ENCODE data around the gene TECTA. TPM values are rescaled to one million over a fixed set of nuclear protein-coding genes. Genes with fewer than 3 reads are reported as not detected.
A peak's percentile ranks its signal among the peaks of the same experiment; 100 is the strongest.
"Not testable (repeated sequence)": the region's sequence is repeated elsewhere in the genome, so short reads cannot be mapped to it uniquely, and the experiment has no call there.

Gene TECTA
- total RNA-seq, 1 donor from 2014 or later, result 1.0 TPM

DNA sequence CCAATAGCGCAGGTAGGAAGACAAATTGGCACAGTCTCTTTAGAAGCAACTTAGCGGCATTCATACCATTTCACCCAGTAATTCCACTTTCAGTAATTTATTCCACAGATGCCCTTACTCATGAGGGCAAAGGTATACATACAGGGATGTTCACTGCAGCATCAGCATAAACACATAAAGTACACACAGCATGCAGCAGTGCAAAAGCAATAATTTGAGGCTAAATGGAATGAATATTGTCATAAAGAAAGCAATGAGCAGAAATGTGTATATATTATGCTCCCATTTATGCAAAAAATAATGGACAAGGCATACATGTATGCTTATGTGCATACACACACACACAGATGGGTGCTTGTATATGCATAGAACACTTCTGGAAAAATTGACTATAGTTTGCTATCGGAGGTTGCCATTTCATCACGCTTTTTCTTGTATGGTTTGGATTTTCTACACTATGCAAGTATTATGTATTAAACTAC lies 50.2 kb downstream of the TECTA start:
- DNase-seq (no peak), ATAC-seq (ENCODE audit: poor library complexity) (no peak)
- intact Hi-C loops (cut with DNase I), result no loop called here

DNA sequence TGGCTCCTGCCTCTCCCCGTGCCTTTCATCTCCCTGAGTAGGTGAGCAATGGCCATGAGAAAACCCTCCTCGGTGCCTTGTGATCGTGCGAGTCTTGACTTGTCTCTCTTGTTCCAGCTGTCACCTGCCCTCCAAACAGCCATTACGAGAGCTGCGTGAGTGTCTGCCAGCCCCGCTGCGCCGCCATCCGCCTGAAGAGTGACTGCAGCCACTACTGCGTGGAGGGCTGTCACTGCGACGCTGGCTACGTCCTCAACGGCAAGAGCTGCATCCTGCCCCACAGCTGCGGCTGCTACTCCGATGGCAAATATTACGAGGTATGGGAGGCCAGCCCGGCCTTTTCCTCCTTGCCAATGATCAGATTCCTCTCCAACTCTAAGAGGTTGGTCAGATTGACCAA lies 51.7 kb downstream of the TECTA start:
- ATAC-seq (ENCODE audit: poor library complexity), result no peak
- intact Hi-C loops (cut with DNase I), result no loop called here
- no peak for DNase-seq

DNA sequence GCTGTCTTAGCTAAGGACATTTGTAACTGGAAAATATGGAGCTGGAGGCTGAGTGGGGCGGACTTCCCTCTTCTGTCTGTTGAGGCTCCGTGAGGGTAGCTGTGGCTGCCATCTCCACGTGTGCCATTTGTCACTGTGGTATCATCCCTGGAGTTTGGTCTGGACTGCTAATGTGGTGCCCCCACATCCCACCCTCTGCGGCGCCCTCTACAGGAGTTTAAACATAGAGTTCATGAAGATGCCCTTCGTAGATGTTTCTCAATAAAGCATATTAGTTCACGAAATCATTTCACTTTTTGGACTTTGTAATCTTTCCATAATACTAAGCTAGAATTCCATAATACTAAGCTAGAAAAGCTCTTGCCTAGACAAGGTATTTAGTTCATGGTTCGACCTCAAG lies 52.4 kb downstream of the TECTA start:
- ATAC-seq (ENCODE audit: poor library complexity), result no peak
- no peak for DNase-seq
- intact Hi-C loops (cut with DNase I), result no loop called here

DNA sequence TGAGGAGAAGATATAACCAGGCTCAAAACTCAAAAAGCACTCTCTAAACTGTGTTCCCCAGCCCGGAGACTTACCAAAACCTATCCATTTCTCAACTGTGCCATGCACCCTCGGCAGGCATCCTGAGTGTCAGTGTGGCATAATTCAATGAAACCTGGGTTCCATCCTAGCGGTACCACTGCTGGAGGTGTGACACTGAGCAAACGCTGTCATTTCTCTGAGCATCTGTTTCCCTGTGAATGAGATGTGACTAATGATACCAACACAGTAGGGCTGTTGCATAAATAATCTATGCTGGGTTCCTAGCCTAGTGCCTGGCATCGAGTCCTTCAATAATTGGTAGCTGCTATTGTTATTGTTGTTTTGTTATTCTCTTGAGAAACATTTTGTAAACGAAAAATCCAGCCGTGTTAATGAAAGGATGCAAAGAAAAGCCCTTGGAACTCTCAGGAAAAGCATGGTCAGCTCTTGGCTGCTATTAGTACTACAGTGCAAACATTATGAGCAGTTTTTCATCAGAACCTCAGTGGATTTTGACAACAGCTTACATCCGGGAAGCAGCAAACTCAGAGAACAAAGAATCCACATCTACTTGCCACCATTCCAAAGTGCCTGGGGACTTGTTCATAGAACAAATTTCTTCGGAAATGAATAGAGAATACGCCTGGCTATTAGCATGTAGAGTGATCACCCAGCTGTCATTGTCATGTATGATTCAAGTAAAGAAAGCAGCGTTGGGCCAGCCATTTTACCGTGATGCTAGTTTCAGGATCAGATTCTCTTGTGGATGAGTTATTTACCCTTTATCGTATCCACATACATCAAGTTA lies 53.7 kb downstream of the TECTA start:
- DNase-seq (no peak), ATAC-seq (ENCODE audit: poor library complexity) (no peak)
- intact Hi-C loops (cut with DNase I), result no loop called here

DNA sequence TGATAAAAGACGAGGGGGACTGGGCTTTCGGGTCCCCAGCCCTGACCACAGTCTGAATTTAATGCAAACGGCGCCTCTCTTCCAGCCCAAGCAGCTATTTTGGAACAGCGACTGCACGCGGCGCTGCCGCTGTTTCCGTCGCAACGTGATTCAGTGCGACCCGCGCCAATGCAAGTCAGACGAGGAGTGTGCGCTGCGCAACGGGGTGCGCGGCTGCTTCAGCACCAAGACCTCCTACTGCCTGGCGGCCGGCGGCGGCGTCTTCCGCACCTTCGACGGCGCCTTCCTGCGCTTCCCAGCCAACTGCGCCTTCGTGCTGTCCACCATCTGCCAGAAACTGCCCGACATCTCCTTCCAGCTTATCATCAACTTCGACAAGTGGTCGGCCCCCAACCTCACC lies 56.7 kb downstream of the TECTA start:
- DNase-seq (no peak), ATAC-seq (ENCODE audit: poor library complexity) (no peak)
- intact Hi-C loops (cut with DNase I), result no loop called here

DNA sequence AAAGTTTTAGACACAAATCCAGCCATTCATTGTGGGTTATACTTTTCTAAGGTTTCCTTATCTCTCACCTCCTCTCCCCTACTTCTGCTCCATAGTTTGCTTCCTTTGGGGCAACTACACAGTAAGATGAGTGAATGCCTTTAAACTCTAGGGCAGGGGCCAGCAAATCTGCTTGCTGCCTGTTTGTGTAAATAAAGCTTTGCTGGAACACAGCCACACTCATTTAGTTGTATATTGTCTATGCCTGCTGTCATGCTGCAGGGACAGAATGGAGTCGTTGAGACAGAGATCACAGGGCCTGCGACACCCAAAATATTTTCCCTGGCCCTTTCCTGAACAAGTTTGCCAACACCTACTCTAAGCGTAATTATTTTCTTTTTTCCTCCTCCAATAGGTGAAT lies 58.7 kb downstream of the TECTA start:
- no peak for ATAC-seq (ENCODE audit: poor library complexity)
- intact Hi-C loops (cut with DNase I), result no loop called here
- no peak for DNase-seq

DNA sequence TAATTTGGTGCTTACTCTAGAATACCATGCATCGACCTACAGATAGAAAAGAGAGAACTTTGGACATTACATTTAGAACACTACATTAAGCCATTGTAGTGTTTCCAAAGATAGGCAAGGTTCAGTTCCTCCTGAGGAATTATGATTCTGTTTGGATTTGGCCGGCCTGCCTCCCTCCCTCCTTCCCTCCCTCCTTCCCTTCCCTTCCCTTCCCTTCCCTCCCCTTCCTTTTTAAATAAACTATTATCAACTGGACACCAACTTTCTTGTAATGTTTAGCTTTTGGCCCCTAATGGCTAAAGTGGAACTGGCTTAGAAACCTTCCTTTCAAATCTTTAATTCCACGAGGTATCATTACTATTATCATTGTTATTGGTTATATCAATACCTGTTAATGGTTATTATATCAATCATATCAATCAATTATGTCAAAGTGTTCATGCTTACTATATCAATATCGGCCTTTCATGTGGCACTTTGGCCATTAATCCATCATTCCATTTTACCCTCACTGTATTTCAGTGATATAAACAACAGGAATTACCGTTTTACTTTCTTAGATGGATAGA lies 60.4 kb downstream of the TECTA start:
- ATAC-seq (ENCODE audit: poor library complexity) (no peak), DNase-seq (no peak)
- intact Hi-C loops (cut with DNase I), result no loop called here

DNA sequence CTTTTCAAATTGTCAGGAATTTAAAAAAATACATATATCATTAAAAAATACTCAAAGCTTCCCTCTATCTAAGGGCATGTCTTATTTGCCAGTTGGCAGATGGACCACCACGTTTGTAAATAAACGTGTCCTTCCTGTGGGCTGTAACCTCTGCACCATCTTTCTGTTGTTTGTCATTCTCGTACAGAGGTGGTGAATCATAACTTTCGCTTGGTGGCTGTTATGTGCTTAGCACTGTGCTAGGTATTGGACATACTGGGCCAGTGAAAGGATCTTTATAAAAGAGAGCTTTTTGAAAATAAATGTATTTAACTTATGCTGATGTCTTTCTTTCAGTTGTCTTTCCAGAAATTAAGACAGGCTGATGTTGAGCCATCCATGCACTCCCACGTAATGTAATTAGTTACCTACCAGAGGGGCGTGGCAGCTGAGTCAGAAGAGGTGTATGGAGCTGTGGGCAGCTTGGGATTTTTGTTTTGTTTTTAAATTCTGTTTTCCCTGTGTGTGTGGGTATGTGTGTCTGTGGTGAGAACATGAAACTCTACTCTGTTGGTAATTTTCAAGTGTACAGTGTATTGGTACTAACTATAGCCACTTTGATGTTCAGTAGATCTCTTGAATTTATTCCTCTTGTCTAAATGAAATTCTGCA lies 62.7 kb downstream of the TECTA start:
- ATAC-seq (ENCODE audit: poor library complexity), result no peak

DNA sequence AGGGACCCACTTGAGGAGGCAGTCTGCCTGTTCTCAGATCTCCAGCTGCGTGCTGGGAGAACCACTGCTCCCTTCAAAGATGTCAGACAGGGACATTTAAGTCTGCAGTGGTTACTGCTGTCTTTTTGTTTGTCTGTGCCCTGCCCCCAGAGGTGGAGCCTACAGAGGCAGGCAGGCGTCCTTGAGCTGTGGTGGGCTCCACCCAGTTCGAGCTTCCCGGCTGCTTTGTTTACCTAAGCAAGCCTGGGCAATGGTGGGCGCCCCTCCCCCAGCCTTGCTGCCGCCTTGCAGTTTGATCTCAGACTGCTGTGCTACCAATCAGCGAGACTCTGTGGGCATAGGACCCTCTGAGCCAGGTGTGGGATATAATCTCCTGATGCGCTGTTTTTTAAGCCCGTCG lies 76.6 kb downstream of the TECTA start:
- not testable (repeated sequence) for DNase-seq; ATAC-seq (ENCODE audit: poor library complexity)

More for the DNA sequence above, 62.7 kb downstream of the TECTA start:
- DNase-seq, result no peak
- intact Hi-C loops (cut with DNase I), result no loop called here

DNA sequence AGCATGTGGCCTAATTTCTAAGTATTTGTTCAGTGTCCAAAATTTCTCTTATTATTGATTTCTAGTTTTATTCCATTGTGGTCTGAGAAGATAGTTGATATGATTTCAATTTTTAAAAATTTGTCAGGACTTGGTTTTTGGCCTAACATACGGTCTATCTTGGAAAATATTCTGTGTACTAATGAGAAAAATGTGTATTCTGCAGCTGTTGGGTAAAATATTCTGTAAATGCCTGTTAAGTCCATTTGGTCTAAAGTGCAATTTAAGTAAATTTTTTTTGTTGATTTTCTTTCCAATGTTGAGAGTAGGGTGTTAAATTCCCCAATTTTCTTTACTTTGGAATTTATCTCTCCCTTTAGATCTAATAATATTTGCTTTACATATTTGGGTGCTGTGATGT lies 78.3 kb downstream of the TECTA start:
- DNase-seq (no peak), ATAC-seq (ENCODE audit: poor library complexity) (no peak)
- intact Hi-C loops (cut with DNase I), result no loop called here

More for the DNA sequence above, 76.6 kb downstream of the TECTA start:
- intact Hi-C loops (cut with DNase I), result not testable (repeated sequence)

DNA sequence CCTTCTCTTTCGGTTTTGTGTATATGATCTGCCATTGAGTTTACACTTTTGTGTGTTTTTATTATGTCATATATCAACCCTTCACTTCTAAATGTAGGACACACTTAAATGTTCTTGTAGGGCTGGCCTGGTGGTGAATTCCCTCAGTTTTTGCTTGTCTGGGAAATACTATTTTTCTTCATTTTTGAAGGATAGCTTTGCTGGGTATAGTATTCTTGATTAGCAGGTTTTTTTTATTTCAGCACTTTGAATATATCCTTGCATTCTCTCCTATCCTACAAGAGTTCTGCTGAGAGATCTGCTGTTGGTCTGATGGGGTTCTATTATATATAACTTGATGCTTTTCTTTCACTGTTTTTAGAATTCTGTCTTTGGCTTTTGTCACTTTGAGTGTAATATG lies 79.1 kb downstream of the TECTA start:
- no peak for DNase-seq
- ATAC-seq (ENCODE audit: poor library complexity), result no peak
- intact Hi-C loops (cut with DNase I), result no loop called here

DNA sequence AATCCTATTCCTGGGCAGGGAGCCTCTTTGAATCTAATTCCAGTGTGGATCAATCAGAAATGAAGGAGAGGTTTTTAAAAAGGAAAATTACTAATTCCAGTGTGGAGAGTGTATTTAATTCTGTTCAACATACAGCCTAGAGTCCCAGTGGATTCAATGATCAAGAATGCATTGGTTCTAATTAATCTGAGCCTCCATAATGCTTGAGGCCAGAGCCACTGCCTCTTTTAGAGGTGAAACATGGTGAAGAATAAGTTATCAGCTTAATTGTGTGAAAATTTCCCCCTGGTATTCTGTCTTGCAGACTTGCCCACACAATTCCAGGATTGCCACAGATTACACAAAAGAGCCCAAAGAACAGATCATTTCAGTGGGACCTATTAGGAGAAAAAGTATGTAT lies 87.7 kb downstream of the TECTA start:
- no peak for ATAC-seq (ENCODE audit: poor library complexity)

DNA sequence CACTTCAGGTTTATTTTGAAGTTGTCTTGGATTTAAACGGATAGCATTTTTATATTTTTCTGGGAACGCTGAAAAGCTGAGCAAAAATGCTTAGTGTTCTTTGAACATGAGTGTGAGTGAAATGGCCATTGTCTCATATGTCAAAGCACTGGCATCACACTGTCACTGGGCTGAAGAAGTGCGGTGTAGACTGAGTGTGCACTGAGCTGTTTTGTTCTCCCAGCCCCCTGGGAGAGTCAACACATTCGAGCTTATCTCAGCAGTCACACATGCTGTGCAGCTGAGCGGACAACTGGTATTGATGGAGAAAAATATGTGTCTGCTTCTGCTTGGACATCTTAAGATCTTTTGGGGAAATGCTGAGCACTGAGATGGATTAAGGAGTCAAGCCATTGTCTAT lies 90.8 kb downstream of the TECTA start:
- ATAC-seq (ENCODE audit: poor library complexity) (no peak), DNase-seq (no peak)
- intact Hi-C loops (cut with DNase I), result loop anchor here (5.0 to 10.0 kb wide), 3 partner anchors 80 to 677 kb away; partner anchors contain the start of gene GRIK4

More for the DNA sequence above, 87.7 kb downstream of the TECTA start:
- intact Hi-C loops (cut with DNase I), result no loop called here
- DNase-seq, result no peak

DNA sequence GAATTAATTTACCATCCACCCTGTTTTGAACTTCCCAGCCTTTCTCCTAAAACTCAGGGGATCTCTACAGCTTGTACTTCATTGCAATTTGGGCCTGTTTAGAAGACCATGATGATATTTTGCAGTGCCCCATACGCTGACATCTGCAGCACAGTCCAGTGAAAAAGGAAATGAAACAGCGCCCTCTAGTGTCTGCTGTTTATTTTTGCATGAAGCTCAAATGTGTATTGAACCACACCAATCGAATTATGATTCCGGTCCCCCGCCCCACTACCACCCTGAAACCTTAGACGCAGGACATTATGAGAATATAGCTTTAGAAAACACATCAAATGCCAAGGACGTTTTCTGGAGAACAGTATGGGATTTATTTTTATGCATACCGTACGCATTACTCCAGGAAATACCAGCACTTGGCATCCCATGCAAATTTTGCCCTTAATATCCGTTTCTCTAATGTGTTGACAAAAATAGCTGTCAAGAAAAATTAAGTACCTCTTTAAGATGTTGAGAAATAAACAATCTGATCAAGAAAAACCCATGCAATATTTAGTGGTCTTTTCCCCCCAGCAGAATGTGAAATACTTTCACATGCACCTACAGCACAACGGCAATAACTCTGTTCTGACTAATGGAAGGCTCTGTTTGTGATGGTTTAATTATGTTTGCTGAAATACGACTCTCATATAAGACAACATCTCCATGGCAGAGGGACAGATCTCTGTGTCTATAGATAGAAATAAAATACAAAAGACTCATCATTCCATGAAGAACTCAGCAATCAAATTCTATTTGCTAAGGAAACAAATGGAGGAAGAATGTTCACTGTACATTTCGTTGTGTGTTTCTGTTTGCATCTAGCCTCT lies 93.9 kb downstream of the TECTA start:
- peak; percentile 88 for ATAC-seq (ENCODE audit: poor library complexity)
- no peak for DNase-seq
- intact Hi-C loops (cut with DNase I), result loop anchor here (5.0 to 10.0 kb wide), 3 partner anchors 83 to 680 kb away; partner anchors contain the start of gene GRIK4

DNA sequence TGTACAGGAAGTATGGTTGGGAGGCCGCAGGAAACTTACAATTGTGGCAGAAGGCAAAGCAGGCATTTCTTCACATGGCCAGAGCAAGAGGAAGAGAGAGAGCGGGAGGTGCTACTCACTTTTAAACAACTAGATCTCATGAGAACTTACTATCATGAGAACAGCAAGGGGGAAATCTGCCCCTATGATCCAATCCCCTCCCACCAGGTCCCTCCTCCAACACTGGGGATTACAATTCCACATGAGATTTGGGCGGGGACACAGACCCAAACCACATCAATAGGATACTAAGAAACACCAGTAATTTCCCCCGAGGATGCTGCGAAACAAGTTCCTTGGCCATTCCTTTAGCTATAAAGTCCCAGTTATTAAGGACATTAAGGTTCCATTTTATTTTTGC lies 97.4 kb downstream of the TECTA start:
- DNase-seq (no peak), ATAC-seq (ENCODE audit: poor library complexity) (no peak)
- intact Hi-C loops (cut with DNase I), result loop anchor here (10.0 kb wide), 2 partner anchors 264 to 684 kb away; partner anchors contain the start of gene GRIK4

DNA sequence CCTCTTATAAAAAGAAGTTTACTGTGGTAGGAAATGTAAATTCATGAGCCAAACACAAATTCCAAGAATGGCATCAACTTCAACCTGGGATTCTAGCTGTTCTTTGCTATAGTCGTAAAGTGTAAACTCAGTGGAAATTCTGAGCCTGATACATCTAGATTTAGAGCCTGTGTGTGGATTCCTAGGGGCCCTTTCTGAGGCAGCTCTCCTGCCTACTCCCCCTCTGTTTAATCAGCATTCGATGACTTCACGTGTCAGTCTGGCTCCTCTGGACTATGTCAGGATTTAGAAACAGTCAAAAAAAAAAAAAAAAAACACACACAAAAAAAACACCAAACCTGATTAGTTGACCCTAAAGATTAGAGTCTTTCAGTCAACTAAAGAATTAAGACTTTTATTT lies 98.5 kb downstream of the TECTA start:
- ATAC-seq (ENCODE audit: poor library complexity) (no peak), DNase-seq (no peak)
- intact Hi-C loops (cut with DNase I), result loop anchor here (10.0 kb wide), 2 partner anchors 265 to 685 kb away; partner anchors contain the start of gene GRIK4

DNA sequence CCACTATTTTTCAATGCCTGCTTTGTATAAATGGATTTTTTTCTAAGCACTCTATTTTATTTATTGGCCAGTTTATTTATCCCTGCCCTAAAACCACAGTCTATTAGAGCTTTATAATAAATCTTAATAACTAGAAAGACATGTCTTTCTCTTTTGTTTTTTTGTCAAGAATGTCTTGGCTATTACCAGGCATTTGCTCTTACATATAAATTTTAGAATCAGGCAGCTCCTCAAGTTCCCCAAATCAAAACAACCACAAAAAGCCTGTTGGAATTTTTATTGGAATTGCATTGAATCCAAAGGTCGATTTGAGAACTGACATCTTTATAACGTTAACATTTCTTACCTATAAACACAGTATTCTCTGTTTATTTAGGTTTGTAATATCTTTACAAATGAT lies 105.8 kb downstream of the TECTA start:
- ATAC-seq (ENCODE audit: poor library complexity) (no peak), DNase-seq (no peak)
- intact Hi-C loops (cut with DNase I), result no loop called here

DNA sequence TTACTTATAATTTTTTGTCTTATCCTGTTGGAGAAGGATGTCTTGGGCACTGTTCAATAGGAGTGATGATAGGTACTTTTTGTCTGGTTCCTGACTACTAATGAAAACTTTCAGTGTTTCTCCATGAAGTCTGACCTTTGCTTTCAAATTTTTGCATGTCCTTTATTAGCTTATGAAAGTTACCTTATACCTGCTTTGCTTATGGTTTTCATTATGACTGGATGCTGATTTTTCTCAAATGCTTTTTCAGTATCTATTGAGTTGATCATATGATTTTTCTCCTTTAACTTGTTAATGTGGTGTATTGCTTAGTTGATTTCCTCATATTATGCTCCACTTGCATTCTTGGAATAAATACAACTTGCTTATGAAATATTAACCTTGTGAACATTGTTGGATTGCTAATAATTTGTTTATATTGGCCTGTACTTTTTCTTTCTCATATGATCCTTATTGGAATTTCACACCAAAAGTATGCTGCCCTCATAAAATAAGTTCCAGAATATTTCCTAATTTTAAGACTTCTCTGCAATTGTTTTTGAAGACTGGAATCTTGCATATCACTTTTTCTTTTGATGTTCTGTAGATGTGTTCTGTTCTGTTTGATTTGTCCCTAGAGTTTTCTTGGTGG lies 106.6 kb downstream of the TECTA start:
- ATAC-seq (ENCODE audit: poor library complexity), result no peak
- intact Hi-C loops (cut with DNase I), result no loop called here
- no peak for DNase-seq

Data from Right ventricle myocardium superior (tissue), 1 donor.